AML-193 (cell line): ENCODE measurements around the gene TAS1R2.

Source experiments
- DNase-seq, 2 experiments: peaks; one replicate each; lab custom pipeline; 2025; lab: John Stamatoyannopoulos, UW

TAS1R2 gene

DNA sequence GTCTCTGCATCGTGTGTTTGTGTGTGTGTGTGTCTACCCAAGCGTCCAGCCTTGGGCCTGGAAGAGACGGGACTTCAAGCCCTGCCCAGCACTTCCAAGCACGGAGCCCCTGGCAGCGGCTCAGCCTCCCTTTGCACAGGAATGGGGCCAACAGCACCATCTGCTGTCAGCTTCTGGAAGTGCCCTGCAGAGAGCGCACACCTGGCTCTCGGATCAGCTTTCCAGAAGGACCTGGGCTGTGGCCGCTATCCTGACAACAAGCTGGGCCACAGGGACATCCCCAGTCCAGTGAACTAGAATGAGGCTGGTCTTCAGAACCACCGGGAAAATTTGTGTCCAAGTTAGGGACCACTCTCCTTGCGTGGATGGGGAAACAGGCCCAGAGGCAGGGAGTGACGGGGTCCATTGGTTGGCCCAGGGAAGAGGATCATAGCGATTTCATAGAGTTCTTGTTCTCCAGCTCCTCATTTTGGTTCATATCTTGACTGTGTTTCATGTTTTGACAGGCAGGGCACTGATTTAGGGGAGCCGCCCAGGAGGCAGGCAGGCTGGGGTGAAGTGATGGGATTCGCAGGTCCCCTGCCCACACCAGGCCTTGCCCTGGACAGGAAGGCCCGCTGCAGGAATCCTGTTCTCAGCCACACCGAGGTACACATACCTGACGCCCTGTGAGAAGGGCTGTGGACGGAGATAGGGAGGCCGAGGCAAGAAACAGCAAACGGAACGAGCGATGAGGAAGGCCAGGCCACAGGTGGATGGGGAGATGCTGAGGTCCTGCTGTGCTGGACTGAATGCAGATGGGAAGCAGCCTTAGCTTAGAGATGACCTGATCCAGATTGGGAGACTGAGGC is 38.4 kb downstream of the TAS1R2 start:
- peak; percentile 13 to 14 for DNase-seq

DNA sequence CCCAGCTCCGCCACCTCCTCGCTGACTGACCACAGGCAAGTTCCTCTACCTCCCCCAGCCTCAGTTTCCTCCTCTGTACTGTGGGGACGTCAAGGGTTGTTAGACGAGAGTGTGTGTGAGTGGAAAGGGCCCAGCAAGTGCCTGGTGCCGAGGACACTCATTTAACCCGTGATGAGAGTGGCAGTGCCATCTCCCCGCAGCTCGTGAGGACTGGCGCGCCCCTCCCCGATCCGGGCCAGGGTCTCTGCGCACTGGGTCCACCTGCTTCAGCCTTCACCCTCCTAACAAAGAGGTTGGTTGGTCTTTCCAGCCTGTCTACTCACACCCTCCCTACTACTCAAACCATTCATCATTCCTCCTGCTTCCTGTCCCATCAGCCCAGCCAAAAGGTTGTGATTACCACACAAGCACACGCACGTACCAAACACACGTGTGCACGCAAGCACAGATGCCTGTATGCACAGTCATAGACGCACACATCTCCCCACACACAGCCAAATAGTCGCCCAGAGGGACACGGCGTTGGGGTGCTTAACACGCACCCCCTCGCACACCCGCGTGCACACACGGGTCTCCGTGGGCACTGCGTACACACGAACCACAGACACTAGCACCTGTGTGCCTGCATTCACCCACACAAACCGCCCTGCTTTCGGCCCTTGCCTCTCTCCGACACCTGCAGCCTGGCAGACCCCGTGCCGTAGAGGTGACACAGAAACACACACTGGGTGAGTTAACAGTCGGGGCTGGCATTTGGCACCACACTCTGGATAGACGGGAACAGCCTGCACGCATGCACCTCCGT is 39.3 kb downstream of the TAS1R2 start:
- no peak for DNase-seq

DNA sequence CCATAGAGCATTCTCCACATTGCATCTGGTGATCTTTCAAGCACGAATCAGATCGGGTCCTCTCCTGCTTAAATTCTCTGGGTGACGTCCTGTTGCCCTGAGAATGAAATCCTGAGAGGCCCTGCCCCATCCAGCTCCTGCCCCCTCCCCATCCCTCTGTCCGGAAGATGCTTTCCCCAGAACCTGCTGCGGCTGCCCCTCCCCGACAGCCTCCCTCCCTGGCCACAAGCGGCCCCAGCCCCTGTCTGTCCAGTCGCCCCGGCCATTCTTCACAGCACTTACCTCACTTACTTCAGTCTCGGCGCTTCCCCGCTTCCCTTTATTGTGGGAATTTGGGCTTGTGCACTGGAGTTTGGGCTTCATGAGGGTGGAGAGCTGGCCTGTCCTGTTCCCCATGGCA is 40.3 kb downstream of the TAS1R2 start:
- DNase-seq = no peak

DNA sequence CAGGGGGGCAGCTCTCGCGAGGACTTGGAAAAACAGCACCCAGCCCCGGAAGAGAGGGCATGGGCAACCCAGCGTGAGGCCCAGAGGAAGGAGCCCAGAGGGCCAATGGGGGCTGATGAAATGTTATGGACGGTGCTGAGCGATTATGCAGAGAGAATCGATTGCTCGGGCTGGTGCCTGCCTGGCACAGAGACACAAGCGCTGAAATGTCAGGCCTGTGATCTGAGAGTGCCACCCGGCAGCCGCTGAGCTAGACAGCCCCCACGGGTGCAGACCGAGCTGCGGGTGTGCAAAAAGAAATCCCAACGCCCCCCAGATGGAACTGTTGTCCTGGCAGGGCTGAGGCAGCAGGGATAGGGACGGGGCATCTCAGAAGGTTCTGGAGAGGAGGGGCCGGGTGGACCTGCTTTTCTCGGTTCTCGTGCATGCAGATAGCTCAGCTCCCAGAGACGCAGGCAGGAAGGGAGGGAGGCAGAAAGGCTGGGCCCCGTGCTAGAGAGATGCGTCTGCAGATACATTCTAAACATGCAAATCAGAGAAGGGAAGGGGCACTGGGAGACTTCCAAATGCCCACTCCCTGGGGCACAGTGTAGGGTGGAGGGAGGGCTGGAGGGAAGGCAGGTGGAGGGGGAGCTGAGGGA is 41.5 kb downstream of the TAS1R2 start:
- no peak for DNase-seq

DNA sequence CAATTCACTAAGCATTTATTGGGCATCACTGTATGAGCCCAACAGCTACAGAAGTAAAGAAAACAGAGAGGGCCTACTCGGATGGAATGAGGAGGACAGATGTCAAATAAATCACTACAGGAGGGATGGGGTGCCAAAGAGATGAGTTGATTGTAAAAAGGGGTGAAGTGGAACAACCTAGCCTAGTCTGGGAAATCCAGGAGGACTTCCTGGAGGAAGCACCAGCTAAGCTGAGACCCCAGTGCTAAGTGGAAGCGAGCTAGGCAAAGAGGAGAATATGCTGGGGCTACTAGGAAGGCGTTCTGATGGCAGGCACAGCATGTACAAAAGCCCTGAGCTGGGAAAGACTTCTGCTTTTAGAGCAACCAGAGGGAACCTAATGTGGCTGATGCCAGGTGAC is 42.1 kb downstream of the TAS1R2 start:
- DNase-seq = no peak

DNA sequence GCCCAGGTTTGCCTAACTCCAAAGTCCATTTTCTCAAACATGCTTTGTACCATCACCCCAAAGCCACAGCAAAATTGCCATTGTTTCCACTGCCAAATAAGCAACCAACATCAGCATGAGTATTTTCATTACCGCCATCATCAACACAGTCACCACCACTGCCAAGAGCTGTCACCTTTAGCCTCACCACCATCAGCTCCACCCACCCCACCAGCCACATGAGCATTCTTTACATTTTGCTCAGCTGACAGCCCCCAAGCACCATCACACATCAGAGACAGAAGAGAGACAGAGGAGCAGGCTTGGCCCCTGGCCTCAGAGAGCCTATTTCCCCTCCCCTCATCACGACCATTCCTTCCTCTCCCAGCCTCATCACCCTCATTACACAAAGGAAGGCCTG is 42.7 kb downstream of the TAS1R2 start:
- no peak for DNase-seq

DNA sequence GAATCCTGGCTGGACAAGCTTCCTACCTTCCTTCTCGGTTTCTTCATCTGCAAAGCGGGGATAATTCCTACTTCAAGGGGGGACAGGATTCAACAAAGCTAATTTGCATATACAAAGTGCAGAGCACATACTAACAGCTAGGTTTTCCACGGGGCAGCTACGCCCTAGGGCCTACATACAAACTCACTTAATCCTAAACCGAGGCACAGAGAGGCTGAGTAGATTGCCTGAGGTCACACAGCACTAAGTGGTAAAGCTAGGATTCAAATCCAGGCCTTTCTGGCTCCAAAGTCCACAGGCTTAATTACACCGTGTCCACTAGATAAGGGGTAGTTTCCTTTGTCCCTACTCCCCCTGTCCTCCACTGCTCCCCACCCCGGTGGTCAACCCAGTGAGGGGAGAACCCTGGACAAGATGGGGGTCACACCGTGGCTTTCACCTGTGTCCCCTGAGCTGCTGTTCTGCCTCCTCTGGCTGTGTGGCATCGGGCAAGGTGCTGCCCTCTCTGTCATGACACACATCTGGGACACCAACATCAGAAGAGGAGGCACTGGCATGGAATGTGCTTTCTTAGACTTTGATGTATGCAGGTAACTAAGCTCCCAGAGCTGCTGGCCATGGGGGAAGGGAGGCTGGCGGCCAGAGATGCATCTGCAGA is 44.5 kb downstream of the TAS1R2 start:
- DNase-seq = no peak

DNA sequence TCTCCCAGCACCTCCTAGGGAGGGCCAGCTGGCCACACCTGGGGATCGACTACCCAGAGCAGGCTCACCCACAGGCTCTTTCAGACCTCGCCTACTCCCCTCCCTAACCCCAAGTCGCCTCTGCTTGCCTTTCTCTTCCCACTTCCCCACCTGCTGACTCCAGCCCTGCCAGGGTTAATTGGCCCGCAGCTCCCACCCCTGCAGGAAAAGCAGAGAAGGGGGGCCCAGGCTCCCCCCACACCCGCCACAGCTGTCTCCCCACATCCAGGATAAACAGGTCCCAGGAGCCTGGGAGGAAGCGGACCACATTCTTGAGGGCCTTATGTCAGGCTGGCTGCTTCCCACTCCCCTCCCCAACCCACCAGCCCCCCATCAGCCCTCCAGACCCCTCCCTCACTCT is 45.0 kb downstream of the TAS1R2 start:
- DNase-seq = no peak

DNA sequence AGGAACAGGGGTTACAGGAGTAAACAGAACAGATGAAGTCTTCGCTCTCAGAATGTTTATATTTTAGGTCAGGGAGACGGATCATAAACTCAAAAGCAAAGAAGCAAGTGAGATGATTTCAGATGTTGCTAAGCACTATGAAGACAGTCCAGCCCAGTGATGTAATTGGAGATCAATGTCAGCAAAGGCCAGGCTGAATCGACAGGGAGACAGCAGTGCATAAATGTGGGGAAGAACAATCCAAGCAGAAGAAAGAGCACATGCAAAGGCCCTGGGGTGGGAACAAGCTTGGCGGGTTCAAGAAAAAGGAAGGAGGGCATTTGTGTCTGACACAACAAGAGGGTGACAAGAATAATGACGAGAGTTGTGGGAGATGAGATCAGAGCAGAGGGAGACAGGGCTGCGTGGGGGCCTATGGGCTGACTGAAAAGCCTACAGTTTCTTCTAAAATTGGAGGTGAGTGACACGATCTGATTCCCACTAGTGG is 47.0 kb downstream of the TAS1R2 start:
- no peak for DNase-seq

DNA sequence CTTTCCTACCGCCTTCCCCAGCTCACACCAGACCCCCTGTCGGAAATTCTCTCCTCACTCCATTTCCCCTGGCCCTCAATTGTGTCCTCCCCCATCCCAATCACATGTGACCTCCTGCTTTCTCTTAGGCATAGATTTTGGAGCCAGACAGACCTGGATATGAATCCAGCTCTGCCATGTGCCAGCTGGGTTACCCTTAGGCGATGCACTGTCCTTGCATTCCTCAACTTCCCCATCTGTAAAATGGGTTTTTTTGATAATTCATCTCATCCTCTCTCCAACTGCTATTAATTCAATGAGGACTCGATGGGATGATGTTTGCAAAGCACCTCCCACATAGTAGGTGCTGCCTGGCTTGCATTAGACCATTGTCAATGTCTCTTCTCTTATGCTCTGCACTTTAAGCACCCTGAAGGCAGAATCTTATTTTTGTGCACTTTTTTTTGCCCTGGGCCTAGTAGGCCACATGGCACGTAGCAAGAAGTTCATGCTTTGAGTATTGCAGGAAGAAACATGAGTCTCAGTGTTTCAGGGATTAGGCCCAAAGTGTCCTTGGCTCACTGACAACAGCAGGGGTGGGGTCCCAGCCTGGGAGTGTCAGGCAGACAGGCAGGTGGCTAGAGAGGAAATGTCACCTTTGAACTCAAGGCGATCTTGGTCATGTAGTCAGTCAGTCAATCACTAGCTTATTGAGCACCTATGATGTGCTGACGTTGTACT is 47.6 kb downstream of the TAS1R2 start:
- no peak for DNase-seq

DNA sequence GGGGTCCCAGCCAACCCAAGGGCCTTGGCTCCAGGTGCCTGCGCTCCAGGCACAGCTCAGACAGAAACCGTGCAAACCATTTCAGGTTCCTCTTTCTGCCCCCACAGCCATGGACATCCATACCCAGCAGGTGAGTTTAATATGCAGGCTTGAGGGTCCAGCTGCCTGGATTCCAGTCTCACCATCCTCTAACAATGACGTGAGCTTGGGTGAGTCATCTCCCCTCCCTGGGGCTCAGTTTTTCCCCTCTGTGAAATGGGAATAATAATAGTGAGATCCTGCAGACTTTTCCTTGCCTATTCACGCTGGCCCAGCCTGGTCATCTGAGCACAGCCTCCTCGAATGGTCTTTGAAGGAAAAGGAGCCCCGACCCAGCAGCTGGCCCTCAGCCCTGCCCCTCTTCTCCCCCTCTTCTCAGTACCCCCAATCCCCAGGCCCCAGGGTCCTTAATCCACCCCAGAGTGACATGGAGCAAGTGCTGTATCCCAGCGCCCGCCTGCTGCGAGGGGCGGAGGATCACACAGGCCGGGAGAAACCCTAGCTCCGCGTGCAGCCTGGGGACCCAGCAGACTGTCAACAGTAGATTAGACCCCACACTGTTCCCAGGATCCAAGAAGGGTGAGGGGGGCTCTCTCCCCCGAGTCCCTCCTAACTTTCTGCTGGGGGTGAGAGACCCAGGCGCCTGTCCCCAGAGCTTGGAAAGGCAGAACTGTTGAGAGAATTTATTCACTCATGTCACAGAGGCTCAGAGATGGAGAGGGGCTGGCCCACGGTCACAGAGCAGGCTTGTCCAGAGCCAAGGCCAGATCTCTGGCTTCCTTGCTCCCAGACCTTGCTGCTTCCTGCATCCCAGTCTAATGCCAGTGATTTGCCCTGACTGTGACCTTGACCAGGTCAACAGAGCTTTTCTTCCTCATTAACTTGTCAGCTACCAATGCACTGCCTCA is 49.2 kb downstream of the TAS1R2 start:
- DNase-seq = no peak

DNA sequence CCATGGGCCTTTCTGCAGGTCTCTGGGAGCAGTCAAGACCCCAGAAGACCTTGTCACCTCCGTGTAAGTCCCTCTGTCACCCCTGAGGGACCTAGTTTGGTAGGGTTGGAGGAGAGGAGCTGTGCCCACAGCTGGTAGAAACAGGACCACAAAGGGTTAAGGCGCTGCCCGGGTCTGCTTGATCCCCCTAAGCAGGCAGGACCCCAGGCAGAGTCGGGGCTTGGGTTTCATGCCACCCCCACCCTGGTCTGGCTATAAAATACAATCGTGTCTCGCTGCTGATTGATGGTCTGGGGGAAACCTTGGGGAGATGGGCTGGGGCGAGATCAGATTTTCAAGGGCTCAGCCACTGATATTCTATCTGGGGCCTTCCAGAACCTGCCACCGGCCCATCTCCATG is 50.9 kb downstream of the TAS1R2 start:
- DNase-seq = no peak

DNA sequence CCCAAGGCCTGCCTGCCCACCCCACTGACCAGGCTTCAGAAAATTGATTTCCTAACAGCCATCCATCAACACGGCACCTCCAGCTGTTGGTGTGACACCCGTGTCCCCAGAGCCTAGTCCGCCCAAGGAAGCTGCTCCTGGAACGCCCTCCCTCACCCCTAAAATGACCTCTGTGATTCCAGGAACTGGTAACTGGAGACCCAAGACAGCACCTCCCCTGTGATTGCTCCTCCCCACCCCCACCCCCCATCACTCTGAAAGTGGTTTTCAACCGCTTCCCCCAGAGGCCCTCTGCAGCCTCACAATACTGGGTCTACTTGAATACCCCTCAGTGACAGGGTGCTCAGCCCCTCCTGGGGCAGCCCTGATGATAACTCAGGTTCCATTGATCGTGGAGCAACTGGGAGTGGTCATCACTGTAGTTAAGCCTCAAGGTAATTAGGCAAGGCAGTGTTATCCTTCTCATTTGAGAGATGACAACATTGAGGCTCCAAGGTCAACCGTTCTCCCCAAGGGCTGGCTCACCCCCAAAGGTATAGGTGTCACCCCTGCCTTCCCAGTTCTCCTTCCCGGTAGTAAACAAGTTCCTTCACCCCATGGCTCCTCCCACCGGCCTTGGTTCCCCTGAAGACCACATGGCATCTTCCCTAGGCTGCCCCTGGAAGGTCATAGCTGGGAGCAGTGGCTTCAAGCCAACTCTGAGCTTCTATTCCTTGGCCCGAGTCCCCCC is 52.0 kb downstream of the TAS1R2 start:
- DNase-seq = no peak

DNA sequence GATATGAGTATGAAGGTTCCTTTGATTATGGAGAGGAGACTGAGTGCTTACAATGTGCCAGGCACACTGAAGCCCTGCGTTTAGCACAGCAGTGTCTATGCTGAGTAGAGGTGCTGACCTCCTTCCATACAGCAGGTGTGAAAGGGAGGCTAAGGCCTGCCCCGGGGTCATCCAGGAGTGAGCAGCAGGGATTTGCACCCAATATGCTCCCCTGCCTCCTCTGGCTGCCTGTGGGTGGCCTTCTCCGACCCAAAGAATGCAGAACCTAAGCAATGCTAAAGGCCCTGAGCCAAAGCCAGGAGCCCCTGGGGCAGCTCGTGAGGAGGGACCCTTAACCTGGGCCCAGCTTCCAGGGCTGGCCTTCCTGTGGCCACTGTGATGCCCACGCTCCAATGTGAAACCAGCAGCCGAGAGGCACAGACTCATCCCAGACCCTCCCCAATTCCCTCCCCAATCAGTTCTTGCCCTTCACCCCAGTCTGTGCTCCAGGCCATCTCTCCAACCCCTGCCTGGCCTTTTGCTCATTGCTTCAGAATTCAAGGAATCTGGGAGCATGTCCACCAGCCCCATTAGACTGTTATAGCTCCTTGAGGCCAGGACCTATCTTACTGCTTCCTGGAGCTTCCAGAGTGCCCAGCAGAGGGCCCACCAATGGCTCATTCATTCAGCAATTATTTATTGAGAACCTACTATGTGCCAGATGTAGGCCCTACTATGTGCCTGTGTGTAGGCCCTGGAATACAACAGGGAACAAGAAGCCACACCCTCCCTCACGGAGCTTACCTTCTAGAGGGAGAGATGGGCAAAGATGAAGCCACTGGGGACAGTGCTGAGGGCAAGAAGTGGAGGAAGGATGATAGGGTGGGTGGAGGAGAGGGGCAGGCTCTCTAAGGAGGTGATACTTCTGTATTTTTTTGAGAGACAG is 53.3 kb downstream of the TAS1R2 start:
- DNase-seq = no peak

DNA sequence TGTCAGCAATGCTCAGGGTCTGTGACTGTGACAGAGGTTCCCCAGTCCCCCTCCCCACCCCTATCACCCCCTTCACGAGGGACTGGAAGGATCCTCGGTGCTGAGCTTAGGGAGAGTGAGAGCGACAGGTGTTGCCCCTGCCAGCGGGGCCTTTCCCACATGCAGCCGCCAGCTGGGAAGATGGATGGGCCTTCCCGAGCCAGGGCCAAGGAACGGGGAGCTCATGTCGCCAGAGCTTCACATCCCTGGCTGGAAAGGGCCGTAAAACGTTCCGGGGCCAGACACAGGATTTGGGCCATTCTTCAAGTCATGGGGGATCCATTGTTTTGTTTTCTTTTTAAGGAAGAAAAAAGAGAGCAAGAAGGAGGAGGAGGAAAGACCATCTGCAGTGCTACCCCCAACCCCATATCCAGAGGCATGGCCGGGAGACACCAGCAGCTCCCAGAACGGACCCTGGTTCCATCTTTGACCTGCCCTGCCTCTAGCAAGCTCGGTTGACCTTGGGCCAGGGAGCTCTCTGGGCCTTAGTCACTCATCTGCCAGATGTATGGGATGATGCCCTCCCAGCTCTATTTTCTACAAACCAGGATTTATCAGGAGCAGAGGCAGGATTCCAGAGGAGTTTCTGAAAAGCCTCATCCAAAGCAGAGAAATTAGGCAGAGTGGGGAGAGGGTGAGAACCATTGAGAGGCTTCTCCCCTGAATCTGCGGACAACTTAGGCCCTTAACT is 54.1 kb downstream of the TAS1R2 start:
- no peak for DNase-seq

DNA sequence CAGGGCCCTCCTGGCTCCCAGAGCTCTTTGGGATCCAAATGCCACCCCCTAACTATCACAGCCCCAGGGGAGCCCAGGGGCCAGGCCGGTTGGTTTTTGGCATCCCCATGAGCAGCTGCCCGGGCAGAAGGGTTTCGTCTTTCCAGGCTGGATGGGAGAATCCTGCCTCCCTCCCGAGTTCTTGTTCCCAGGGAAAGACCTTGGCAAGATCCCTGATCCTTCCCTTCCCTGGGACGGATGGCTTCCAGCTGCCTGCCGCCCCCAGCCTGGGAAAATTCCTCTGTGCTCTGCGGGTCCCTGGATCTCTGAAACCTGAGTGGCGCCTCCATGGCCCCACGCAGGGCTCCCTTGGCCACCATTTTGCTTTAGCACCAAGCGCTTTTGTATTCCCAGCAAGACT is 55.6 kb downstream of the TAS1R2 start:
- no peak for DNase-seq

DNA sequence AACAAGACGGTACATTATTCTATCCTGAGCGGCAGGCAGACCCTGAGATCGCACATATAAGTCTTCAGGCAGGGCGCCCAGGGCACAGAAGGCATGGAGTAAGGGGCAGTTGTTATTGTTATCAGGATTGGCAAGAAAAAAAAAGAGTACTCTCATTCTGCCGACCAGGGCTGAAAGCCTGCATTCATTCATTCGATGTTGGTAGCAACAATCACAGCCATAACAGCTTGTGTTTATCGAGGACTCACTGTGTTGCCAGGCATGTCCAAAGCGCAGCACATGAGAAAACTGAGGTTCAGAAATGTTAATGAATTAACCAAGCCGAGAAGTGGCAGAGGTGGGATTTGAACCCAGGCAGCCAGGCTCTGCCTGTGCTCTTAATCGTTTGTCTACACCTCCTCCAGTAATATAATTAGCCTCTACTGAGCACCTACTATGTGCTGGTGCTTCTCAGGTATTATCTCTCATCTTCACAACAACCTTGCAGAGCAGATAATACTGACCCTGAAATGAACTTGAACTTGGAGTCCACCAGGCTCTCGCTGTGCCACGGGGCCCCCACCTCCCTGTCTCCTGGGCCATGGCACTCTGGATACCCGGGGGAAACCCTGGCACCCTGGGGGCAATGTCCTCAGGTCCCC is 56.2 kb downstream of the TAS1R2 start:
- DNase-seq = no peak
